Right cardiac atrium (tissue), 5 donors: ENCODE results near the gene POC1A. TPM values are rescaled to one million over a fixed set of nuclear protein-coding genes. Genes with fewer than 3 reads are reported as not detected.

ENCODE experiments used
- ATAC-seq, 2 donors: fragments of 200-7000 bp; cut with Tn5 transposase; one replicate each; pipeline versions ENCODE4 v1.8.0 to v1.9.1; 2020; ENCODE audit warnings: moderate library complexity in 2 of 2, mild to moderate bottlenecking in 1 of 2
- DNase-seq, 3 donors: peaks; one replicate each; pipeline ENCODE4 v3.0.0-alpha.2; 2020
- H3K27ac ChIP-seq: one replicate; pipeline ENCODE4 v1.5.1; 2013; ENCODE audit warnings: mild to moderate bottlenecking, low read length, control low read depth, moderate library complexity
- H3K27me3 ChIP-seq: one replicate; pipeline ENCODE4 v1.6.1; 2013; ENCODE audit not compliant: control insufficient read depth, insufficient read depth
- H3K4me1 ChIP-seq: one replicate; pipeline ENCODE4 v1.6.1; 2013; ENCODE audit warnings: low read length; ENCODE audit not compliant: control insufficient read depth, insufficient read depth
- H3K4me3 ChIP-seq: one replicate; pipeline ENCODE4 v1.5.1; 2013; ENCODE audit warnings: low read length, control low read depth
- H3K9me3 ChIP-seq: one replicate; pipeline ENCODE4 v1.6.1; 2013; ENCODE audit warnings: low read length; ENCODE audit not compliant: control insufficient read depth
- WGBS: extraction: QIAGEN DNeasy Blood & Tissue Kit; methylation state at CpG from one replicate; pipeline ENCODE4 v1.1.7; 2013; 5-methylcytosine and 5-hydroxymethylcytosine counted together
- intact Hi-C, 4 donors: fragments of 100-400 bp; cut with DNase I; formaldehyde crosslinking; loops; one replicate each; pipeline versions ENCODE4 v1.11.0 to v1.14.0; 2022 to 2023
- polyA plus RNA-seq: library from polyadenylated mRNA; stranded (reverse); fragments of 200-250 nt; gene quantifications from one replicate; pipeline ENCODE4 v1.2.3, GENCODE V29; 2013
- total RNA-seq, 4 donors: library from RNA; stranded (reverse); fragmentation: NEBNext Ultra II Directional; extraction: Animal tissue kit (Norgen Biotek cat#: 25700); gene quantifications; one replicate each; pipeline ENCODE4 v1.2.1, GENCODE V29; 2021
- donor health status: healthy with polysubstance abuse.
- donor health status: DM: no; HTN: yes; CAD: no.
- donor health status: DM: no; HTN: no; CAD: no.
- donor health status: DM: no; HTN: yes; CAD: no; lungs with severe emphysema.
- donor health status: DM: yes; HTN: yes; CAD: no.

Gene POC1A
- total and polyA plus RNA-seq, 5 donors: 0.75 to 1.4 (median 1.2) TPM

DNA sequence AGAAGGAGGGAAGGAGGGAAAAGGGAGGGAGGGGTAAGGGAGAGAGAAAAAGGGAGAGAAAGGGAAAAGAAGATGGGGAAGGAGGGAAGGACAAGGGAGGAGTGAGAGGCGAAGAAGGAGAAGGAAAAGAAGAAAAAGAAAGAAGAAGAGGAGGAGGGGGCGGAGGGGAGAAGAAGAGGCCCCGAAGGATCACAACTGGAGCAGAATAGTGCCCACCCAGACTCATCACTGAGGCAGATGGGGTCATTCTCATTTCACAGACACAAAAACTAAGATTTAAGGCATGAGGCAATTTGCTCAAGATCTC lies 41.0 kb upstream of the POC1A start:
- Histone ChIP-seq H3K4me3 (no peak overlapping the region), H3K9me3 (no peaks in the 10 kb centered on the region), H3K4me1 (peaks cover 18% of the 10 kb centered on the region), H3K27me3 (no peaks in the 10 kb centered on the region), H3K27ac (no peak overlapping the region)
- no peak for ATAC-seq
- intact Hi-C loops: no loop called here
- WGBS: 82% methylated on average over 3 of the region's 3 CpGs
- no peak for DNase-seq

DNA sequence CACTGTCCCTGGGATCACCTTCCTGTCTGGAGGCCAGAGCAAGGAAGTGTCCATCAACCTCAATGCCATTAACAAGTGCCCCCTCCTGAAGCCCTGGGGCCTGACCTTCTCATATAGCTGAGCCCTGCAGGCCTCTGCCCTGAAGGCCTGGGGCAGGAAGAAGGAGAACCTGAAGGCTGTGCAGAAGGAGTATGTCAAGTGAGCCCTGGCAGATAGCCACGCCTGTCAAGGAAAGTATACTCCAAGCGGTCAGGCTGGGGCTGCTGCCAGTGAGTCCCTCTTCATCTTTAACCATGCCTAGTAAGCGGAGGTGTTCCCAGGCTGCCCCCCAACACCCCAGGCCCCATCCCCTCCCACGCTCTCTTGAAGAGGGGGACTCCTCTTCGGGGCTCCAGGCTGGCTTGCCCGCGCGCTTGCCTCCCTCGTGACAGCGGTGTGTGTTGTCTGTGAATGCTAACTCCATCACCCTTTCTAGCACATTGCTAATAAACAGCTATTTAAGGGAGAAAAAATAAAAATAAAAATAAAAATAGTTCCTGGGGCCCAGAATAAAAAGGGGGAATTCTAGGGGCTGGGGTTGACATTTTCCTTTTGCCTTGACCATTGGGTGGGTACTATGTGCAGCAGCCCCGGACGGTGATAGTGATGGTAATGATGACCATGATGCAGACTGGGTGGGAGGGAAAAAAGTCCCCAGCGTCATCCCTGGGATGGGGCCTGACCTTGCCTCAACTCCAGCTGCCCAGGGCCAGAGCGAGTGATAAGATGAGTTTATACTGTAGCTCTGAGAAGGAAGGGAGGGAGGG lies 40.5 kb upstream of the POC1A start:
- ATAC-seq (no peak), DNase-seq (peak; percentile 73 to 89 (median 80))
- no peaks in the 10 kb centered on the region for H3K9me3 ChIP-seq
- intact Hi-C loops: loop anchor here in 1 of 4 donors (5.0 kb wide), 1 partner anchor 37 kb away; no protein-coding TSS in a partner anchor
- H3K27ac ChIP-seq: no peak overlapping the region
- no peak overlapping the region for H3K4me3 ChIP-seq
- peaks cover 18% of the 10 kb centered on the region for H3K4me1 ChIP-seq
- 73% methylated on average over 14 of the region's 14 CpGs for WGBS
- no peaks in the 10 kb centered on the region for H3K27me3 ChIP-seq

DNA sequence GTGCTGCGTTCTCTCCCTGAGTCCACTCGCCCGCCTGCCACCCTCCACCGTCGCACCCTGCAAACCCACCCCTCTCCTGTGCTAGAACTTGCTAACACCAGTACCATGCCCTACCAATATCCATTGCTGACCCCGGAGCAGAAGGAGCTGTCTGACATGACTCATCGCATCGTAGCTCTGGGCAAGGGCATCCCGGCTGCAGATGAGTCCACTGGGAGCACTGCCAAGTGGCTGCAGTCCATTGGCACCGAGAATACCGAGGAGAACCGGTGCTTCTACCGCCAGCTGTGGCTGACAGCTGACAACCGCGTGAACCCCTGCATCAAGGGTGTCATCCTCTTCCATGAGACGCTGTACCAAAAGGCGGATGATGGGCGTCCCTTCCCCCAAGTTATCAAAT lies 38.8 kb upstream of the POC1A start:
- WGBS: 65% methylated on average over 18 of the region's 18 CpGs
- ATAC-seq: peak in 1 of 2 donors; percentile 12

DNA sequence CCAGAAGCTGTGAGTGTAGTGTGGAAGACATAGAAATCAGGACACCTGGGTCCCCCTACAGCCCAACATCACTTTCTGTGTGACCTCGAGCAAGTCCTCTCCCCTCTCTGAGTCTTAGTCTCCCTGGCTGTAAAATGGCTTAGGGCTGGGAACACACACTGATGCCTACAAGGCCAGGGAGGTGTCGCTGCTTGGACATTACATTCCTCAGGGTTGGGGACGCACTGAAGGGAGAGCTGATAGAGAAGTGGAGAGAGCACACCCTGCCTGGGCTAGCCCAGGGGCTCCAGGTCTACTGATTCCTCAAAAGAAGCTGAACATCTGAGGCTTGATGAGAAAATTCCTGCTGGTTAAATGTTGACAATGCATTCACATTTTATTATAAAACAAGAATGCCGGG lies 37.4 kb upstream of the POC1A start:
- ATAC-seq (no peak), DNase-seq (no peak)
- WGBS: 85% methylated on average over 4 of the region's 4 CpGs
- intact Hi-C loops: loop anchor here in 1 of 4 donors (5.0 kb wide), 1 partner anchor 34 kb away; no protein-coding TSS in a partner anchor
- H3K4me1 ChIP-seq: peaks cover 4% of the 10 kb centered on the region
- H3K9me3 ChIP-seq: no peaks in the 10 kb centered on the region
- no peak overlapping the region for H3K4me3 ChIP-seq
- H3K27me3 ChIP-seq: no peaks in the 10 kb centered on the region
- no peak overlapping the region for H3K27ac ChIP-seq

More for the DNA sequence above, 38.8 kb upstream of the POC1A start:
- H3K9me3 ChIP-seq: no peaks in the 10 kb centered on the region
- intact Hi-C loops: loop anchor here in 1 of 4 donors (5.0 kb wide), 1 partner anchor 36 kb away; no protein-coding TSS in a partner anchor
- H3K27me3 ChIP-seq: no peaks in the 10 kb centered on the region
- H3K4me3 ChIP-seq: no peak overlapping the region
- H3K27ac ChIP-seq: no peak overlapping the region
- H3K4me1 ChIP-seq: peaks cover 11% of the 10 kb centered on the region
- DNase-seq: peak; percentile 67 to 79 (median 77)

DNA sequence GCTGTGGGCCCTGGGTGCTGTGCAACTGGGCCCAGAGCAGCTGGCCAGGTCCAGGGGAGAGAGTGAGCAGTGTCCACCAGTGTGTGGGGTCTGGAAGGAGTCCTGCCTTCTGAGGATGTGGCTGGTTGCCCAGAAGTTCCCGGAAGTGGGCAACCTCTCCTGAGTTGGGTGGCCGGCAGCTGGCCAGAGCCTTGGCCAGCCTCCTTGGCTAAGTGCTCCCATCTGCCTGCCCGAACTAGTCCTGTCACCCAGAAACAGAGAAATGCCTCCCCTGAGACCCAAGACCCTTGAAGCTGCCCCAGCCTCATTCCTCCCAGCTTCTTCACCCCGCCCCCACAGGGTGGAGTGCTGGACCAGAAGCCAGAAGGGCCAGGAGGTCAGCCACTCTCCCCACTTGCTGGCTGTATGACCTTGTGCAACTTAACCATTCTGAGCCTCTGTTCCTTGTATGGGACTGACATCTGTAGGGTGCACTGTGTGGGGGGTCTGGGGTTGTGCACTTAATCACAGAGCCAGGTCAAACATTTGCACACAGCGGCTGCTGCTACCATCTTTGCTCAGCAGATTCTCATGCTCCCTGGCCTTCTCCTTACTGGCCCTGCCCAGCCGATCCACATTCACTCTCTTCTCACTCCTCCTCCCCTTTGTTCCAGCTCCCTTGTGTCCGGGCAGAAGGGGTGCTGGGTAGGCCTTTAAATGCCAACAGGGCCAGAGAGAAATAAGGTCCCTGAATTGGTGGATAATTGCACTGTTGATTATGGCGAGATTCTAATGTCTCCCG lies 36.3 kb upstream of the POC1A start:
- no peaks in the 10 kb centered on the region for H3K27me3 ChIP-seq
- intact Hi-C loops: loop anchor here in 1 of 4 donors (5.0 kb wide), 1 partner anchor 33 kb away; no protein-coding TSS in a partner anchor
- H3K27ac ChIP-seq: no peak overlapping the region
- DNase-seq (peak; percentile 67 to 85 (median 79)), ATAC-seq (peak; percentile 51 to 66)
- peaks cover 4% of the 10 kb centered on the region for H3K4me1 ChIP-seq
- no peak overlapping the region for H3K4me3 ChIP-seq
- no peaks in the 10 kb centered on the region for H3K9me3 ChIP-seq
- WGBS: 66% methylated on average over 9 of the region's 9 CpGs

DNA sequence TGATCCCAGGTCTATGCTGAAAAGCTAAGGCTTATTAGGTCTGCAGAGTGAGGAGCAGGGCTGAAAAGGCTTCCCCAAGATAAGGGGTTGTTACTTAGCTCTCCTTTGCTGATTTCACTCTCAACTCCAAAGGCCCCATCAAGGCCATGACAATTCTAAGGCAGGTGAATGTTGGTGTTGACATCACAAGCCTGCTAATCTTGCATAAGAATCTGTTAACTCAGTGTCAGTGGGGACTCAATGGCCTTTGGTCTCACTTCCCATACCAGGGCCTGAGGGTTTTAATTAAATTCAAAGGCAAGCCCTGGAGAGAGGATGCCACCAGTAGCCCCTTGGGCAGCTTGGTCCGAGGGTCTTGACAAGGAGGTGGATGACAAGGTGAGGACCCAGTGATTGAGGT lies 34.3 kb upstream of the POC1A start:
- Histone ChIP-seq H3K4me3 (no peak overlapping the region), H3K4me1 (peaks cover 4% of the 10 kb centered on the region), H3K27me3 (no peaks in the 10 kb centered on the region), H3K27ac (no peak overlapping the region), H3K9me3 (no peaks in the 10 kb centered on the region)
- DNase-seq (no peak), ATAC-seq (no peak)
- 98% methylated on average over 1 of the region's 1 CpG for WGBS
- intact Hi-C loops: no loop called here

DNA sequence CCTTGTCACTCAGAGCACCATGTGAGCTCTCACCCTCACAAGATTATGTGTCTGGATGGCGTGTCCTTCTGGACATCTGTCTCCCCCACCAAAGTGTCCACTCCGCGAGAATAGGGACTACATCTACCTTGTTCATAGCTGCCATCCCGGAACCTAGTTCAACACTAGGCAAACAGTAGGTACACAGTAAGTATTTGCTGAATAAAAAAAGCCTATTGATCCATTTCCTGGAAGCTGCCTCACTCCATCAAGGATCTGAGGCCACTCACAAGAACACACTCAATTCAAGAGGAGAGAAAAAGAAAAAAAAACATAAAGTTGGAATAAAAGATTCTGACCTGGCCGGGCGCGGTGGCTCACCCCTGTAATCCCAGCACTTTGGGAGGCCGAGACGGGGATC lies 32.5 kb upstream of the POC1A start:
- Histone ChIP-seq H3K4me1 (peaks cover 10% of the 10 kb centered on the region), H3K9me3 (no peaks in the 10 kb centered on the region), H3K4me3 (no peak overlapping the region), H3K27ac (no peak overlapping the region), H3K27me3 (no peaks in the 10 kb centered on the region)
- intact Hi-C loops: no loop called here
- ATAC-seq (no peak), DNase-seq (no peak)
- WGBS: 97% methylated on average over 9 of the region's 9 CpGs

DNA sequence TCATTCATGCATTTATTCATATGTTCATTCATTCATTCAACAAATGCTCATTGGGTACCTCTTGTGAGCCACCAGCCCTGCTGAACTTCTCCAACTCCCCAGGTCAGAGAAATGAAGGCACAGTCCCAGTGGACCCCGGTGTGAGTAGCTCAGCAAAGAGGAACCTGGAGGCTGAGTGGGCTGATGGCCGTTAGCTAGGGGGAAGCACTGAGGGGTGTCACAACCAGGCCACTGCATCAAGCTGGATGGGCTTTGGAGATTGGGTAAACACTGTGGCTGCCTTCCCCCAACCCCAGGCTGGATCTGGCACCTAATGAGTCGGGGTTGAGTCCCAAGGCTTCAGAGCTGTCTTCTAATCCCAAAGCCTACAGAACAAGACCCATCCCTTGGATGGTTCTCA lies 31.6 kb upstream of the POC1A start:
- ATAC-seq (no peak), DNase-seq (no peak)
- no peak overlapping the region for H3K4me3 ChIP-seq
- peaks cover 10% of the 10 kb centered on the region for H3K4me1 ChIP-seq
- H3K9me3 ChIP-seq: no peaks in the 10 kb centered on the region
- intact Hi-C loops: no loop called here
- WGBS: 85% methylated on average over 3 of the region's 3 CpGs
- no peaks in the 10 kb centered on the region for H3K27me3 ChIP-seq
- H3K27ac ChIP-seq: no peak overlapping the region

DNA sequence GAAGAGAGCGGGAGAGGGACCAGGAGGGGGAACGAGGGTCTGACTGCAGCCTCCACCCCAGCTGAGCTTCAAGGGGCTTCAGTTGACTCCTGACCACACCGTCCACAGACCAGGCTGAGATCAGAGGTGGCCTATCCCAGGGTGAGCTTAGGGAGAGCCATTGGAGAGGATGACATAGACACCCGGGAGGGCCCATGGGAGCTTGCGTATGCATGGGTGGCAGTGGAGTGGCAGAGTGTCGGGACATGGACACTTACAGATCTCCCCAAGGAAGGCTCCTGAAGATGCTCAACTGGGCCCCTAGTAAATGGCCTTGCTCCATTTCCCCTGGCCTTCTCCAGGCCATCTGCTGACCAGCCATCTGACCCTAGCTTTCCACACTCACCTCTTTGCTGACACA lies 31.1 kb upstream of the POC1A start:
- Histone ChIP-seq H3K9me3 (no peaks in the 10 kb centered on the region), H3K4me3 (no peak overlapping the region), H3K27me3 (no peaks in the 10 kb centered on the region), H3K27ac (no peak overlapping the region), H3K4me1 (peaks cover 6% of the 10 kb centered on the region)
- intact Hi-C loops: no loop called here
- 91% methylated on average over 6 of the region's 6 CpGs for WGBS
- DNase-seq: no peak
- ATAC-seq: no peak

DNA sequence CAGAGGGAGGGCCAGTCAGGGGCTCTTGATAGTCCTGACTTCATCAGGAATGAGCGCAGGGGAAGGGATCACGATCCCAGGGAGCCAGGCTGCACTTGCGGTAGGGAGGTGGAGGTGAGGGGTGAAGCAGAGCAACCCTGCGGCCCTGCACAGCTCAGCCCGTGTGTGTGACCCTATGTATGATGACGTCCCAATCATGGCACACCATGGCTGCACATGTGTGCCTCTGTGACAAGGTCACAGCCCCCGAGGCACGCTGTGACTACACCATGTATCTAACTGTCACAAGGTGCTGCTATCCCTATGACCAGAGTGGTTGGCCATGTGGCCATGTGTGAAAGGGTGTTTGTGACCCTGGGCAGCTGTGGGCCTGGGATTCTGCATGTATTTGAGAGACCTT lies 30.5 kb upstream of the POC1A start:
- 90% methylated on average over 8 of the region's 8 CpGs for whole genome bisulfite sequencing
- intact Hi-C loops: no loop called here
- Histone ChIP-seq H3K4me3 (no peak overlapping the region), H3K4me1 (peaks cover 6% of the 10 kb centered on the region), H3K27me3 (no peaks in the 10 kb centered on the region), H3K27ac (peak overlapping the region; percentile 81), H3K9me3 (no peaks in the 10 kb centered on the region)
- ATAC-seq (peak in 1 of 2 donors; percentile 21), DNase-seq (no peak)

DNA sequence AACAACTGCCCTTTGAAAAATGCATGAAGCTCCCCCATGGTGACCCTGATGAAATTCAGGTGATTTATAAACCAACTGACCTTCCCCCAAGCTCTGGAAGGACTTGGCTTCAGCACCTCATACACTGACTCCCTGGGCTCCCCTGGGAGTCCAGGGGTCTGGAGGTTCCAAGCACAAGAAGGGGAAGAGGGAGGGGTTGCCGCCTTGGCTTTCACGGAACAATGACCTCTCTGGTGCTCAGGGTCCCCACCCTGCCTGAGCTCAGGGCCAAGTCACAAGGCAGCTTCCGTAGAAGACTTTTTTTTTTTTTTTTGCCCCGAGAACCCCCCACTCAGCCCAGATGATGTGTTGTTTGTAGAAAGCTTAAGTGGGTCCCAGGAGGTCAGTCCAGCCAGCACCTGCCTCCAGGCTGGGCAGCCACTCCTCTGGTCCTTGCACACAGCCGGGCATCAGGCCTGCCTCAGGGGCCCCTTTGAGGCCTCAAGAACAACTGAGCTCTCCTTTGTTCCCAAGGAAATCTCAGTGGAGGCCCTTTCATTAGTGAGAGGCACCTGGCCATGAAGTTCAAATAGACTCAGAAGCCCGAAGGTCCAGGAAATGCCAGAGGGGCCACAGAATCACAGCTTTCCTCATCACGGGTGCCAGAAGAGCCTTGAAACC lies 29.7 kb upstream of the POC1A start:
- peak overlapping the region; percentile 81 for H3K27ac ChIP-seq
- no peaks in the 10 kb centered on the region for H3K27me3 ChIP-seq
- H3K4me3 ChIP-seq: no peak overlapping the region
- no peaks in the 10 kb centered on the region for H3K9me3 ChIP-seq
- peaks cover 6% of the 10 kb centered on the region for H3K4me1 ChIP-seq
- DNase-seq: peak in 1 of 3 donors; percentile 46
- peak; percentile 32 to 76 for ATAC-seq
- 69% methylated on average over 7 of the region's 7 CpGs for WGBS
- intact Hi-C loops: no loop called here
